Transverse colon (tissue), 4 donors: ENCODE data around the gene DHCR7. TPM values are rescaled to one million over a fixed set of nuclear protein-coding genes. Genes with fewer than 3 reads are reported as not detected.

Experiments used
- DNase-seq: peaks from one replicate; pipeline ENCODE4 v3.0.0-alpha.2; 2019
- H3K27ac ChIP-seq, 4 donors: fragments of 200-600 bp; sonication (generic); 2 replicates each; pipeline ENCODE4 v1.5.1; 2016 to 2018; ENCODE audit warnings: inconsistent platforms in 4 of 4
- H3K27me3 ChIP-seq: fragments of 200-600 bp; sonication (generic); 2 replicates; pipeline ENCODE4 v1.5.1; 2017; ENCODE audit warnings: inconsistent platforms
- H3K36me3 ChIP-seq, 4 donors: fragments of 200-600 bp; sonication (generic); 2 replicates each; pipeline ENCODE4 v1.5.1; 2017 to 2019; ENCODE audit warnings: inconsistent platforms in 4 of 4
- H3K4me1 ChIP-seq, 4 donors: fragments of 200-600 bp; sonication (generic); 2 replicates each; pipeline ENCODE4 v1.5.1; 2017 to 2020; ENCODE audit warnings: inconsistent platforms in 4 of 4
- H3K4me3 ChIP-seq, 4 donors: fragments of 200-600 bp; sonication (generic); 1 replicate in 1 of 4; 2 replicates in 3 of 4; pipeline versions ENCODE4 v1.5.1 to v1.6.1; 2017 to 2019; ENCODE audit warnings: inconsistent platforms in 4 of 4
- H3K9me3 ChIP-seq, 2 donors: fragments of 200-600 bp; sonication (generic); 2 replicates each; pipeline ENCODE4 v1.5.1; 2017 to 2019; ENCODE audit warnings: inconsistent platforms in 2 of 2
- EP300 ChIP-seq: sonication (generic); formaldehyde crosslinking; IDR thresholded peaks from one replicate; pipeline ENCODE4 v1.6.1; 2017; ENCODE audit warnings: antibody characterized with exemption, low read depth
- POLR2A ChIP-seq: fragments of 450-650 bp; IDR thresholded peaks from one replicate; pipeline ENCODE4 v1.6.1; 2016; ENCODE audit warnings: antibody characterized with exemption, mild to moderate bottlenecking, moderate library complexity
- POLR2AphosphoS5 ChIP-seq, 3 donors: sonication (generic); formaldehyde crosslinking; IDR thresholded peaks; one replicate each; pipeline ENCODE4 v1.6.1; 2016; ENCODE audit warnings: antibody characterized with exemption in 3 of 3
- WGBS, 2 donors: methylation state at CpG; one replicate each; pipeline ENCODE4 v1.1.5; 2018; ENCODE audit warnings: low coverage in 1 of 2; 5-methylcytosine and 5-hydroxymethylcytosine counted together
- in situ Hi-C, 4 donors: fragments of 200-750 bp; cut with MboI; loops; one replicate each; pipeline versions ENCODE4 v1.15.0 to v1.15.1; 2017; ENCODE audit warnings: low sequenced_read_pairs in 3 of 4, low pct_ligation_motif_present in 1 of 4, low pct_unique_long_range_greater_than_20kb in 1 of 4
- intact Hi-C: fragments of 100-400 bp; cut with DNase I; formaldehyde crosslinking; loops from one replicate; pipeline ENCODE4 v1.15.1; 2023; ENCODE audit warnings: low total_unique reads
- total RNA-seq, 4 donors: library from RNA; depleted of rRNA; stranded (reverse); fragments of >200 nt; gene quantifications; one replicate each; pipeline ENCODE4 v1.1.0, GENCODE V29; 2016
- TF ChIP-seq, protein P1 (sequence below), 5 experiments: fragments of 200-600 bp in 3 of 5; fragments of 450-650 bp in 2 of 5; sonication (generic) in 3 of 5; IDR thresholded peaks; 1 replicate in 2 of 5; 2 replicates in 3 of 5; pipeline ENCODE4 v1.5.1; 2016 to 2017; ENCODE audit warnings: antibody characterized with exemption in 5 of 5, inconsistent platforms in 3 of 5, mild to moderate bottlenecking in 2 of 5, moderate library complexity in 1 of 5

The DHCR7 gene
- total RNA-seq, 4 donors from 2014 or later: 5.6 to 76.7 (median 31.5) TPM

DNA sequence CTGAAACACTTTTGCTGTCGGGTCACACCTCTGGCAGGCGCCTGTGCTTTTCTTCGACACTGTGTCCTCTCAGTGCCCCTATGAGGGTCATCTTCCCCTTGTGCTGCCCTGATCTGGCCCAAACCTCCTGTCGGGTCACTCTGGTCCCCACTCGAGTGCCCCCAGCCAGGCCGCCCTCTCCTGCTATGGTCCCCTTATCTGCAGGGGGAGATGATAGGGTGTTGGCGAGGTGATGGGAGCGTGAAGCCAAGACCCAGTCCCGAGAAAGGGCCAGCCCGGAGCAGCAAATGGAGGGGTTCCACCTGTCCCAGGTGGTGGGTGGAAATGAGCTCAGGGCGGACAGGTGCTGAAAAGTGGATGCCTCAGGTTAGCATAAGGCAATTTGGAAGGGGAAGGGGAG, 14.5 kb upstream of the DHCR7 start:
- no peak for DNase-seq
- Histone ChIP-seq H3K4me1 (no peaks in the 10 kb centered on the region), H3K27ac (no peak overlapping the region), H3K9me3 (no peaks in the 10 kb centered on the region), H3K36me3 (peaks cover 0 to 56% (median 21%) of the 10 kb centered on the region in 4 donors), H3K27me3 (no peaks in the 10 kb centered on the region), H3K4me3 (no peak overlapping the region)
- intact Hi-C loops (no loop called here), in situ Hi-C loops (no loop called here)
- WGBS, 2 donors: 97 to 100% methylated on average over 4 to 11 of the region's 11 CpGs
- TF ChIP-seq EP300 (no peak), POLR2A (no peak), POLR2AphosphoS5 (IDR thresholded peaks at IDR 0.05) (no peak)
- TF ChIP-seq, protein P1, sequence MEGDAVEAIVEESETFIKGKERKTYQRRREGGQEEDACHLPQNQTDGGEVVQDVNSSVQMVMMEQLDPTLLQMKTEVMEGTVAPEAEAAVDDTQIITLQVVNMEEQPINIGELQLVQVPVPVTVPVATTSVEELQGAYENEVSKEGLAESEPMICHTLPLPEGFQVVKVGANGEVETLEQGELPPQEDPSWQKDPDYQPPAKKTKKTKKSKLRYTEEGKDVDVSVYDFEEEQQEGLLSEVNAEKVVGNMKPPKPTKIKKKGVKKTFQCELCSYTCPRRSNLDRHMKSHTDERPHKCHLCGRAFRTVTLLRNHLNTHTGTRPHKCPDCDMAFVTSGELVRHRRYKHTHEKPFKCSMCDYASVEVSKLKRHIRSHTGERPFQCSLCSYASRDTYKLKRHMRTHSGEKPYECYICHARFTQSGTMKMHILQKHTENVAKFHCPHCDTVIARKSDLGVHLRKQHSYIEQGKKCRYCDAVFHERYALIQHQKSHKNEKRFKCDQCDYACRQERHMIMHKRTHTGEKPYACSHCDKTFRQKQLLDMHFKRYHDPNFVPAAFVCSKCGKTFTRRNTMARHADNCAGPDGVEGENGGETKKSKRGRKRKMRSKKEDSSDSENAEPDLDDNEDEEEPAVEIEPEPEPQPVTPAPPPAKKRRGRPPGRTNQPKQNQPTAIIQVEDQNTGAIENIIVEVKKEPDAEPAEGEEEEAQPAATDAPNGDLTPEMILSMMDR (IDR thresholded peaks at IDR 0.05): no peak

GRCh38 chr11:71461696-71462095, 13.5 kb upstream of the DHCR7 start:
- no peak overlapping the region for H3K27ac ChIP-seq
- 90% methylated on average over 9 of the region's 9 CpGs; no CpG with 5 or more reads in 1 of the 2 donors for WGBS, 2 donors
- no peak for DNase-seq
- no peaks in the 10 kb centered on the region for H3K27me3 ChIP-seq
- H3K4me3 ChIP-seq: no peak overlapping the region
- H3K36me3 ChIP-seq: peaks cover 0 to 57% (median 26%) of the 10 kb centered on the region in 4 donors
- H3K4me1 ChIP-seq: no peaks in the 10 kb centered on the region
- no peaks in the 10 kb centered on the region for H3K9me3 ChIP-seq
- TF ChIP-seq EP300 (no peak), POLR2AphosphoS5 (IDR thresholded peaks at IDR 0.05) (no peak), POLR2A (no peak)
- TF ChIP-seq, protein P1 (IDR thresholded peaks at IDR 0.05): no peak
- in situ Hi-C loops (no loop called here), intact Hi-C loops (no loop called here)

GRCh38 chr11:71459767-71460320, 11.7 kb upstream of the DHCR7 start:
- intact Hi-C loops (no loop called here), in situ Hi-C loops (no loop called here)
- no peak for TF ChIP-seq POLR2AphosphoS5 (IDR thresholded peaks at IDR 0.05)
- no peak for TF ChIP-seq EP300
- no peak for TF ChIP-seq POLR2A
- TF ChIP-seq, protein P1 (IDR thresholded peaks at IDR 0.05): no peak
- 81 to 84% methylated on average over 4 to 11 of the region's 11 CpGs for WGBS, 2 donors
- Histone ChIP-seq H3K27ac (no peak overlapping the region), H3K4me1 (peaks cover 0 to 3% (median under 1%) of the 10 kb centered on the region in 4 donors), H3K36me3 (peaks cover 0 to 68% (median 34%) of the 10 kb centered on the region in 4 donors), H3K9me3 (no peaks in the 10 kb centered on the region), H3K27me3 (no peaks in the 10 kb centered on the region), H3K4me3 (no peak overlapping the region)
- no peak for DNase-seq

DNA sequence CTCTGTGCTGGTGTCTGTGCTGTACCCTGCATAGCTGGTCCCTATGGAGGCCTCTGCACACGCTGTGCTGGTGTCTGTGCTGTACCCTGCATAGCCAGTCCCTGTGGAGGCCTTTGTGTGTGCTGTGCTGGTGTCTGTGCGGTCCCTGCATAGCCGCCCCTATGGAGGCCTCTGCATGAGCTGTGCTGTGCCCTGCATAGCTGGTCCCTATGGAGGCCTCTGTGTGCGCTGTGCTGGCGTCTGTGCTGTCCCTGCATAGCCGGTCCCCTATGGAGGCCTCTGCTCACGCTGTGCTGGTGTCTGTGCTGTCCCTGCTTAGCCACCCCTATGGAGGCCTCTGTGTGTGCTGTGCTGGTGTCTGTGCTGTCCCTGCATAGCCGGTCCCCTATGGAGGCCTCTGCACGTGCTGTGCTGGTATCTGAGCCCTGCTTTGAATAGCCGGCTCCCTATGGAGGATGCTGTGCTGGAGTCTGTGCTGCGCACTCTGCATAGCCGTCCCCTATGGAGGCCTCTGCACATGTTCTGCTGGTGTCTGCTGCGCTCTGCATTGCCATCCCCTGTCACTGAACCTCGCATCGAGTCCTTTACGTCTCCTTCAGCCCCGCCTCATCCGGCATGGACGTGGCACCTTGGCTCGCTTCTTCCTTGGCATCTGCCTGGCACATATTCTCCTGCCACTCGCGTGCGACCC, 11.0 kb upstream of the DHCR7 start:
- H3K27ac ChIP-seq: no peak overlapping the region
- 89% methylated on average over 20 of the region's 23 CpGs; no CpG with 5 or more reads in 1 of the 2 donors for WGBS, 2 donors
- H3K4me3 ChIP-seq: no peak overlapping the region
- peaks cover 4 to 9% (median 7%) of the 10 kb centered on the region in 4 donors for H3K4me1 ChIP-seq
- H3K27me3 ChIP-seq: no peaks in the 10 kb centered on the region
- in situ Hi-C loops: no loop called here
- intact Hi-C loops: no loop called here
- DNase-seq: no peak
- peaks cover 0 to 68% (median 34%) of the 10 kb centered on the region in 4 donors for H3K36me3 ChIP-seq
- TF ChIP-seq EP300 (no peak), POLR2A (no peak), POLR2AphosphoS5 (IDR thresholded peaks at IDR 0.05) (no peak)
- TF ChIP-seq, protein P1 (IDR thresholded peaks at IDR 0.05): no peak
- no peaks in the 10 kb centered on the region for H3K9me3 ChIP-seq
